ENCODE data around the gene SLC13A3.

Gene SLC13A3

GRCh38 chr20:46631874-46632446 lies 19.3 kb downstream of the SLC13A3 start:
- DNase-seq, result no peak

- DNase-seq, result no peak
These were observed 19.9 kb downstream of the SLC13A3 start for GRCh38 chr20:46631212-46631869.

DNA sequence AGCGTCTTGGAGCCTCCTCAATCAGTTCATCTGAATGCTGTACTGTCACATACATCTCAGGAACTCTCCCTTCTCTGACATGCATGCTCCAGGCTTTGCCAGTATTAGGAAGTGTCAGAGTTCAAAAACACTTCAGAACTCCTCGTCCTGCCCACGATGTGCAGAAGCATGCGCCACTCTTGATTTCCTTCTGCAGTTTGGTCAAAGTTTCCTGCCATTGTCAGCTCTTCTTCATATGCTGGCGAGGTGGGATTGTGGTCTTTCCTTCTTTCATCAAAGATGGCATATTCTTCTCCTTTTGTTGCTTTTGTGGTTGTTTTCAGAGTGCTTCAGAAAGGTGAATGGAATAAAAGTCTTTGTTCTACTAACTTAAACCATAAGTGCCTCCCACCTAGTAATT lies 21.0 kb downstream of the SLC13A3 start:
- DNase-seq, result no peak

GRCh38 chr20:46629341-46629740 lies 21.9 kb downstream of the SLC13A3 start:
- no peak for DNase-seq

DNA sequence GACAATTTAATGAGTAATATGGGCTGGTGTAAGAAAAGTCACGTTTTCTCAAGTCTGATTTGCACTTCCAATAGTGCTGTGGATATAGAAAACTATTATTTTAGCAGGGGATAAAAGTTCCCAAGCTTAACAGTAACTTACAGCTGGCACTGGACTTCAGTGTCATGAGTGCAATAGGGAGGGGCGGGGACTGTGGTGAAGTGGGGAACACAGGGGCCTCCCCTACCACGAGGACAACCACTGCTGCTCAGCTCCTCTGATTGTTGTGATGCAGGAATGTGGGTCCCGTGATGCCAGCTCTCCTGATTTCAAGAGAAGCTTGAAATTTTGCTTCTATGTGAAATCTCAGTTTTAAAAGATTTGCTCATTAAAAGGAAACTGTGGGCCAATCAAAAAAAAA lies 24.0 kb downstream of the SLC13A3 start:
- no peak for DNase-seq

DNA sequence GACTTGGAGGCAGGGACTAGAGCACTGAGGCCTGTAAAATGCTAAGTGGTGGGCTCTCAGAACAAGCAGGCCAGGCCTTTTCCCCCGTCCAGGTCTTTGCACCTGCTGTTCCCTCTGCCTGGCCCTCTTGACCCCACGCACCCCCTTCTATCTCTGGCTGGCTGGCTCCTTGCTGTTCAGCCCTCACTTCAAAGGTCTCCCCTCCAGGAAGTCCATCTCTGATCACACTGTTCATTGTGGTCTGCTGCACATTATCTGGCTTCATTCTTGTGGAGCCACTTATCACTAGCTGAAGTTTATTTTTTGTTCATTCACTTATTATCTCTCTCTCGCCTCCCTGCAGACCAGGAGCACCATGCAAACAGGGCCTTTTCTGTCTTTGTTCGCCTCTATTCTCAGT lies 24.5 kb downstream of the SLC13A3 start:
- no peak for DNase-seq

GRCh38 chr20:46625875-46626373 lies 25.3 kb downstream of the SLC13A3 start:
- DNase-seq, result no peak

- no peak for DNase-seq
These were observed 26.3 kb downstream of the SLC13A3 start for GRCh38 chr20:46624946-46625345.

GRCh38 chr20:46622165-46622564 lies 29.1 kb downstream of the SLC13A3 start:
- no peak for DNase-seq

DNA sequence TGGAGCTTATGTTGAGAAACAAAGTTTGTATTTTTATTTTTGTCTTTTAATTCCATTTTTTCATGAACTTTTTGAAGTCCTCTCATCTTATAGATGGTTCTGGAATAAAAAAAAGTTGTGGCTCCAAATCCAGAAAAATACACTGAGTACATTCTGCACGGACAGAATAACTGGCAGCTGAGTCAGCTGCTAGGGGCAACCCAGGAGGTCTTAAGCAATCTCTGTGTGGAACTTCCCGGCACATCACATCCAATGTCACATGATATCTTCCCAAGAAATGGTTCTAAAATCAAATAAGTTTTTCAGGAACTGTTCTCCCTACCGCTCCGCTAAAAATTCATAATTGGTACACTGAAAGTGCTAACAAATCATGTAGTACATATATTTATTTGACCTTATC lies 29.8 kb downstream of the SLC13A3 start:
- DNase-seq, result no peak

GRCh38 chr20:46619445-46619844 lies 31.8 kb downstream of the SLC13A3 start:
- no peak for DNase-seq

- DNase-seq, result no peak
These were observed 32.8 kb downstream of the SLC13A3 start for GRCh38 chr20:46618316-46619100.

GRCh38 chr20:46614503-46614902 lies 36.8 kb downstream of the SLC13A3 start:
- no peak for DNase-seq

- no peak for DNase-seq
These were observed 41.1 kb downstream of the SLC13A3 start for GRCh38 chr20:46610145-46610544.

DNA sequence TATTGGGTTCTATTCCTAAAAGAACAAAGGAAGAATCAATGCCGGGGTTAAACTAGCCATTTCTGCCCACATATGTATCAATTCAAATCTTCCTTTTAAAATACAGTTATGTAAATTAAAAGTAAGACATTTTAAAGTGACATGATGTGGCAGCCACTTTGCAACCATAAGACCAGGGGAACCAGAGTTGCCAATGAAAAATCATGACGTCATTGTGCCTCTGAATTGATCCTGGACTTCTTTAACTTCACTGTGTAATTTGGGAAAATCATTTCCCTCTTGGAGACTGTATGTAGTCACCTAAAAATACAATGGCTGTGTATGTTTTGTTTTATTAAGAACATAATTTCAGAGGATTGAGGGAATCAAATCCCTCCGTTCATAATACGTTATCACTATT lies 42.2 kb downstream of the SLC13A3 start:
- DNase-seq, result no peak

DNA sequence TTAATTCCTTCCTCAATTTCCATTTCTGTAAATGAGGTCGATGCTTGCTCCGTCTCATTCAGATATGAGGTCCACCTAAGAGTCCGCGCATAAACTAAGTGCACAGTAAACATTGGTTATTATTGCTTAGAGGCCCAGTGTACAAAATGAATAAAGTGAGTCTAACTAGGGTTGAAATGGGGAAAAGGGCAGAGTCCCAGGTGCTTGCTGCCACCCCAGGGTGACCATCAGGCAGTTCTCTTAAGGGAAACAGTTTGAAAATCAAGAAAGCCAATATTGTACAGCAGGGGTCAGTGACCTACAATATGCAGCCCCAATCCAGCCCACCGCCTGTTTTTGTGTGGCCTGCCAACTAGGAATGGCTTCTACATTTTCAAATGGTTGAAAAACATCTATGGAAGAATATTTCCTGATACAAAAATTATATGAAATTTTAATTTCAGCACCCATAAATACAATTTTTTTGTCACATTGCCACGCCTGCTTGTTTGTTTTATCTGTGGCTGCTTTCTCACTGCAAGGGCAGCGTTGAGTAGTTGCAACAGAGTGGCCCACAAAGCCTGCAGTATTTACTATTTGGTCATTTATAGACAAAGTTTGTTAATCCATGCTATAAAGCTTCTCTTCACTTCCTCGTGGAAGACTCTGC lies 43.3 kb downstream of the SLC13A3 start:
- DNase-seq, result no peak

DNA sequence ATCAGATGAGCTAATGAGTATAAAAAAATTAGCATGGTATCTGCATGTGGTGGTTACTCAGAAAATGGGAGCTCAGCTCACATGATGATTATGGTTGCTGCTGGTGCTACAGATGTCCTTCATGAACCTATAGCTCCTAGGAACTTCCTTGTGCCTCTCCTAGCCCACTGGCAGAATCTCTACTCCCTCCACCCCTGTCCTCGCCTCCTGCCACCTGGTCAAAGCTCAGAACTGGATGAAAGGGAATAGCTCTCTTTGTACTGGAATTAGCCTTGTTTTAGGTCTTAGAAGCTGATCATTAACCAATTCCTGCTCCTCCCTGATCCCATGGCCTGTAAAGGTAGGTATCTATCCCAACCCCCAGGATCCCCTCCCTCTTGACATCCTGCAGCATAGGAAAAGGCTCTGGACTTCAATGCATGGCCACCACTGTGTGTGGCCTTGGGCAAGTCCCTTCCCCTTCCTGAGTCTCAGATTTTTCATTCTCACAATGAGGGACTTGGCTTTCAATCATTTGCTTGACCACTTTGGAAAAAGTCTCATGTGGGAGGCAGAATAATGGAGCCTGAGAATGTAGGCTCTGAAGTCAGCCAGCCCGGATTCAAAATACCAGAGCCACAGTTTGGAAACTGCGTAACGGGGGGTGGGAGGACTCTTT lies 43.9 kb downstream of the SLC13A3 start:
- DNase-seq, result no peak

DNA sequence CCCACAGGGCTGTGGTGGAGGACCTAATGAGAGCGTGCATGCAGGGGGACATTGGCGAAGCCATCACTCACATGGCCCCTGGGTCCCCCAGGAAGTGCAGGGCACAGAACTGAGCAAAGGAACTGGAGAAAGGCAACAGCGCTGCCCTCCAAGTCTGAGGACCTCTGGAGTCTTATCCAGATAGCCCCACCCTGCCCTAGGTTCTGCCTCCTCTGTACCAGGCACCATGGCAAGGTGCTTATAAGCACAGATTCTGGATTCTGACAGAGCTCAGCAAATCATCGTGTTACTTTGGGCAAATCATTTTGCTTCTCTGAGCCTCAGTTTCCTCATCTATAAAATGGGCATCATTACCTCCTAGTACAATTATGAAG lies 44.5 kb downstream of the SLC13A3 start:
- no peak for DNase-seq

GRCh38 chr20:46605978-46606816 lies 45.1 kb downstream of the SLC13A3 start:
- DNase-seq, result no peak

DNA sequence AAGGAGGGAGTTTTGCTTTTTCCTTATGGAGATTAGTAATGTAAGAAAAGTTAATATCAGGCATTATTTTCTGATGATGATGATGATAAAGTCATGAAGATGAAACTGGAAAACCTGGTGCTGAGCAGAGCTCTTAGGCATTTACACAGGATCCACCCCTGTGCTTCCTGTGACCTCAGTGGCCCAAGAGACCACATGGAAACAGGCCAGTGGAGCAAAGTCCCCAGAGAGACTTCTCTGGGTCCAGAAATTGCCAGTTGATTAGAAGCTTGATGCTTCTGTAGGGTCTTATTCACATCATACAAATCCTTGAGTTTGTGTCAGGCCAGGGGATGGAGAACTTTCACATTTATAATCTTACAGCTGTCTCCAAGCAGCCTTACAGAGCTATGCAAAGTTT lies 46.1 kb downstream of the SLC13A3 start:
- no peak for DNase-seq

- DNase-seq, result no peak
These were observed 46.6 kb downstream of the SLC13A3 start for GRCh38 chr20:46604551-46605133.

DNA sequence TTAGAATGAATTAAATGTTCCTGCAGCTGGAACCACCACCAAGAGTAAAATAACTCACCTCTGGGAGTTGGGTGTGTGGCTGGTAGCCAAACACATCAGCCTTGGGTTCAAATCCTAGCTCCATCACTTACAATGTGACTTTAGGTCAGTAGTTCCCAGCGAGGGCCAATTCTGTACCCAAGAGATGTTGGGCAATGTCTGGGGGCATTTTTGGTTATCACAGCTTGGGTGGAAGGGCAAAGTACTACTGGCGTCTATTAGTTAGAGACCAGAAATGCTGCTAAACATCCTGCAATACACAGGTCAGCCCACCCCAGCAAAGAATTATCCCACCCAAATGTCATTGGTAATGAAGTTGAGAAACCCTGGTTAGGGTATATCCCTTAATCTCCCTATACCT lies 48.8 kb downstream of the SLC13A3 start:
- no peak for DNase-seq

Measured in stimulated activated CD4-positive, alpha-beta T cell treated with anti-CD3 and anti-CD28 coated beads, Interleukin-2, amount 100 ng/mL, for 48 hours (primary cell).